Activated CD8-positive, alpha-beta memory T cell treated with anti-CD3 and anti-CD28 coated beads, Interleukin-2, amount 50 U/mL, for 1 hour (primary cell): ENCODE data around the gene SYS1.

Experiments used
- DNase-seq: peaks from one replicate; pipeline ENCODE4 v3.0.0-alpha.2; 2020; ENCODE audit errors: extremely low read depth

The SYS1 gene

GRCh38 chr20:45387274-45387673 lies 24.3 kb downstream of the SYS1 start:
- no peak for DNase-seq

- no peak for DNase-seq
These were observed 28.0 kb downstream of the SYS1 start for GRCh38 chr20:45390931-45391330.

- DNase-seq, result no peak
These were observed 28.6 kb downstream of the SYS1 start for GRCh38 chr20:45391559-45391958.

GRCh38 chr20:45392733-45393132 lies 29.8 kb downstream of the SYS1 start:
- DNase-seq, result no peak

- DNase-seq, result no peak
These were observed 31.5 kb downstream of the SYS1 start for GRCh38 chr20:45394221-45395113.

- no peak for DNase-seq
These were observed 32.1 kb downstream of the SYS1 start for GRCh38 chr20:45395114-45395415.

GRCh38 chr20:45399018-45399417 lies 36.1 kb downstream of the SYS1 start:
- DNase-seq, result no peak

GRCh38 chr20:45400346-45401031 lies 37.5 kb downstream of the SYS1 start:
- DNase-seq, result no peak

GRCh38 chr20:45402946-45403345 lies 40.0 kb downstream of the SYS1 start:
- DNase-seq, result no peak

GRCh38 chr20:45404438-45404837 lies 41.5 kb downstream of the SYS1 start:
- DNase-seq, result no peak

- DNase-seq, result no peak
These were observed 42.8 kb downstream of the SYS1 start for GRCh38 chr20:45405571-45406259.

- no peak for DNase-seq
These were observed 43.5 kb downstream of the SYS1 start for GRCh38 chr20:45406260-45407066.

GRCh38 chr20:45407067-45407745 lies 44.2 kb downstream of the SYS1 start:
- no peak for DNase-seq

- DNase-seq, result no peak
These were observed 45.1 kb downstream of the SYS1 start, which contains the start of gene DBNDD2 for GRCh38 chr20:45407783-45408645. DBNDD2 (plus strand) TSS chr20:45408289; CDS start chr20:45408468, 179 bp downstream.

GRCh38 chr20:45408646-45409213 lies 45.8 kb downstream of the SYS1 start:
- no peak for DNase-seq

GRCh38 chr20:45409521-45410272 lies 46.7 kb downstream of the SYS1 start:
- DNase-seq, result no peak

GRCh38 chr20:45410887-45411286 lies 47.9 kb downstream of the SYS1 start:
- no peak for DNase-seq

- no peak for DNase-seq
These were observed 49.7 kb downstream of the SYS1 start for GRCh38 chr20:45412653-45413052.

GRCh38 chr20:45413479-45413878 lies 50.5 kb downstream of the SYS1 start:
- no peak for DNase-seq
